ENCODE results near the gene FLRT3. TPM values are rescaled to one million over a fixed set of nuclear protein-coding genes. Genes with fewer than 3 reads are reported as not detected.

Gene FLRT3
- total RNA-seq, 1 experiment from 2014 or later, result 2.1 TPM

DNA sequence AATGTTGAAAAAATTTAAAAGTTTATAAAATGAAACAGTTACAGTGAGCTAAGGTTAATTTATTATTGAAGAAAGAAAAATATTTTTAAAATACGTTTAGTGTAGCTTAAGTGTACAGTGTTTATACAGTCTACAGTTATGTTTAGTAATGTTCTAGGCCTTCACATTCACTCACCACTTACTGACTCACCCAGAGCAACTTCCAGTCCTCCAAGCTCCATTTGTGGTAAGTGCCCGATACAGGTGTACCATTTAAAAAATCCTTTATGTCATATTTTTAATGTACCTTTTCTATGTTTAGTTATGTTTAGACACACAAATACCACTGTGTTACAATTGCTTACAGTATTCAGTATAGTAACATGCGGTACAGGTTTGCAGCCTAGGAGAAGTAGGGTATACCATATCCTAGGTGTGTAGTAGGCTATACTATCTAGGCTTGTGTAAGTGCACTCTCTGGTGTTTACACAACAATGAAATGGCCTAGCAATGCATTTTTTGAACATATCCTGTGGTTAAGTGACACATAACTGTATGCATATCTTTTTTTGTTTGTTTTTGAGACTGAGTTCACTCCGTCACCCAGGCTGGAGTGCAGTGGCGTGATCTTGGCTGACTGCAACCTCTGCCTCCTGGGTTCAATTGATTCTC, 26.3 kb downstream of the FLRT3 start:
- Histone ChIP-seq H3K14ac (ENCODE audit: insufficient read depth, low read length) (no peak overlapping the region), H3K27ac (ENCODE audit: insufficient read length, low read depth, low read length) (no peak overlapping the region), H3K79me1 (ENCODE audit: insufficient read depth, low read depth, low read length, poor library complexity, severe bottlenecking) (no peaks in the 10 kb centered on the region), H2BK20ac (ENCODE audit: low read depth, low read length, poor library complexity, severe bottlenecking) (no peak overlapping the region), H2BK12ac (ENCODE audit: insufficient read length, low read depth, low read length) (no peak overlapping the region), H2BK120ac (ENCODE audit: low read depth, low read length, poor library complexity, severe bottlenecking) (no peak overlapping the region), H4K91ac (ENCODE audit: insufficient read length, low read depth, low read length) (no peak overlapping the region), H3K18ac (ENCODE audit: insufficient read length, low read depth, low read length) (no peak overlapping the region), H2BK15ac (ENCODE audit: low read depth, low read length) (no peak overlapping the region), H3T11ph (ENCODE audit: low read length) (no peak overlapping the region), H2AFZ (ENCODE audit: low read length) (no peak overlapping the region), H2AK5ac (ENCODE audit: insufficient read length, low read length) (no peak overlapping the region), H3K4me1 (ENCODE audit: insufficient read depth, low read length) (no peaks in the 10 kb centered on the region), H3K9ac (ENCODE audit: extremely low read depth, insufficient read length, low read length) (no peak overlapping the region), H3K23me2 (ENCODE audit: insufficient read length, low read depth, low read length, poor library complexity, severe bottlenecking) (no peaks in the 10 kb centered on the region), H4K20me1 (ENCODE audit: control insufficient read depth, insufficient read depth, insufficient read length) (no peaks in the 10 kb centered on the region), H2BK5ac (ENCODE audit: insufficient read length, low read length) (no peak overlapping the region), H3K4me2 (ENCODE audit: insufficient read depth, insufficient read length, low read length) (no peak overlapping the region), H4K5ac (ENCODE audit: insufficient read length, low read depth, low read length) (no peak overlapping the region), H3K9me3 (ENCODE audit: control insufficient read depth, low read depth, low read length) (no peaks in the 10 kb centered on the region), H3K79me2 (ENCODE audit: insufficient read depth, low read length) (no peaks in the 10 kb centered on the region), H3K56ac (ENCODE audit: insufficient read length, low read depth, low read length) (no peak overlapping the region), H3K4ac (ENCODE audit: low read depth, low read length) (no peak overlapping the region), H3K27me3 (ENCODE audit: insufficient read depth, low read length) (no peaks in the 10 kb centered on the region), H4K8ac (replicated peaks; ENCODE audit: insufficient read length, low read depth, low read length) (no peak overlapping the region), H3K23ac (ENCODE audit: insufficient read length, low read depth, low read length) (no peak overlapping the region)
- Mint-ChIP-seq H3K4me3 (no peak overlapping the region), H3K27me3 (ENCODE audit: low read depth) (no peaks in the 10 kb centered on the region), H3K36me3 (ENCODE audit: insufficient read depth in 1 of 3, low read depth in 3 of 3) (no peaks in the 10 kb centered on the region), H3K27ac (no peak overlapping the region), H3K9me3 (no peaks in the 10 kb centered on the region), H3K4me1 (peaks cover 6 to 11% of the 10 kb centered on the region in 2 experiments)
- WGBS (ENCODE audit: extremely low coverage, insufficient read length, low lambda C conversion rate), result 100% methylated on average over 1 of the region's 5 CpGs
- no peak for DNase-seq
- TF ChIP-seq, protein P1, sequence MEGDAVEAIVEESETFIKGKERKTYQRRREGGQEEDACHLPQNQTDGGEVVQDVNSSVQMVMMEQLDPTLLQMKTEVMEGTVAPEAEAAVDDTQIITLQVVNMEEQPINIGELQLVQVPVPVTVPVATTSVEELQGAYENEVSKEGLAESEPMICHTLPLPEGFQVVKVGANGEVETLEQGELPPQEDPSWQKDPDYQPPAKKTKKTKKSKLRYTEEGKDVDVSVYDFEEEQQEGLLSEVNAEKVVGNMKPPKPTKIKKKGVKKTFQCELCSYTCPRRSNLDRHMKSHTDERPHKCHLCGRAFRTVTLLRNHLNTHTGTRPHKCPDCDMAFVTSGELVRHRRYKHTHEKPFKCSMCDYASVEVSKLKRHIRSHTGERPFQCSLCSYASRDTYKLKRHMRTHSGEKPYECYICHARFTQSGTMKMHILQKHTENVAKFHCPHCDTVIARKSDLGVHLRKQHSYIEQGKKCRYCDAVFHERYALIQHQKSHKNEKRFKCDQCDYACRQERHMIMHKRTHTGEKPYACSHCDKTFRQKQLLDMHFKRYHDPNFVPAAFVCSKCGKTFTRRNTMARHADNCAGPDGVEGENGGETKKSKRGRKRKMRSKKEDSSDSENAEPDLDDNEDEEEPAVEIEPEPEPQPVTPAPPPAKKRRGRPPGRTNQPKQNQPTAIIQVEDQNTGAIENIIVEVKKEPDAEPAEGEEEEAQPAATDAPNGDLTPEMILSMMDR (conservative IDR thresholded peaks at IDR 0.05), result no peak
